Thyroid gland (tissue), 4 donors: ENCODE measurements around the gene PDXDC1.
"Not testable (repeated sequence)": the region's sequence is repeated elsewhere in the genome, so short reads cannot be mapped to it uniquely, and the experiment has no call there.

Experiments used
- POLR2A ChIP-seq, 2 donors: fragments of 450-650 bp; IDR thresholded peaks; one replicate each; pipeline ENCODE4 v1.6.1; 2017; ENCODE audit warnings: antibody characterized with exemption in 2 of 2, mild to moderate bottlenecking in 2 of 2, moderate library complexity in 1 of 2
- TF ChIP-seq, protein P1 (sequence below), 6 experiments: fragments of 200-600 bp in 3 of 6; fragments of 450-650 bp in 3 of 6; sonication (generic) in 3 of 6; IDR thresholded peaks; one replicate each; pipeline ENCODE4 v1.5.1; 2016 to 2019; ENCODE audit warnings: antibody characterized with exemption in 6 of 6, mild to moderate bottlenecking in 2 of 6, inconsistent platforms in 1 of 6, moderate library complexity in 1 of 6

DNA sequence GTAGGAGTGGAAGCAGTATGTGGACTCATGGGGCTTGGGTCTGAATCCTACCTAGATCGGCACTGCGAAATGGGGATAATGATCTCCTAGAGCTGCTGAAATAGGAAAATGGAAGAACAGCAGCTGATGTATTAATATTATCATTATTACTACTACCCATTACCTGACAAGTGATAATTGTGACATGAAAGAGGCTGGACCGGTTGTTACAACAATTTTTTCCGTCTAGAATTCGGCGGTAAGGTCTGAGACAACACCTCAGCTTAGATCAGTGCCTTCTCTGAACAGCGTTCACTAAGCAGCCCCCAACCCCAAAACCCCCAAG lies 533 bp upstream of the PDXDC1 start:
- TF ChIP-seq POLR2A (IDR thresholded peaks at IDR 0.05): not testable (repeated sequence)
- TF ChIP-seq, protein P1, sequence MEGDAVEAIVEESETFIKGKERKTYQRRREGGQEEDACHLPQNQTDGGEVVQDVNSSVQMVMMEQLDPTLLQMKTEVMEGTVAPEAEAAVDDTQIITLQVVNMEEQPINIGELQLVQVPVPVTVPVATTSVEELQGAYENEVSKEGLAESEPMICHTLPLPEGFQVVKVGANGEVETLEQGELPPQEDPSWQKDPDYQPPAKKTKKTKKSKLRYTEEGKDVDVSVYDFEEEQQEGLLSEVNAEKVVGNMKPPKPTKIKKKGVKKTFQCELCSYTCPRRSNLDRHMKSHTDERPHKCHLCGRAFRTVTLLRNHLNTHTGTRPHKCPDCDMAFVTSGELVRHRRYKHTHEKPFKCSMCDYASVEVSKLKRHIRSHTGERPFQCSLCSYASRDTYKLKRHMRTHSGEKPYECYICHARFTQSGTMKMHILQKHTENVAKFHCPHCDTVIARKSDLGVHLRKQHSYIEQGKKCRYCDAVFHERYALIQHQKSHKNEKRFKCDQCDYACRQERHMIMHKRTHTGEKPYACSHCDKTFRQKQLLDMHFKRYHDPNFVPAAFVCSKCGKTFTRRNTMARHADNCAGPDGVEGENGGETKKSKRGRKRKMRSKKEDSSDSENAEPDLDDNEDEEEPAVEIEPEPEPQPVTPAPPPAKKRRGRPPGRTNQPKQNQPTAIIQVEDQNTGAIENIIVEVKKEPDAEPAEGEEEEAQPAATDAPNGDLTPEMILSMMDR (IDR thresholded peaks at IDR 0.05): not testable (repeated sequence)
